ENCODE data around the gene BECN2.
A peak's percentile ranks its signal among the peaks of the same experiment; 100 is the strongest.

The BECN2 gene

GRCh38 chr1:241944300-241944699 lies 13.3 kb upstream of the BECN2 start:
- Histone ChIP-seq H3F3A (ENCODE audit: low read depth) (no peaks in the 10 kb centered on the region), H3K4me2 (ENCODE audit: low read depth, low read length, poor library complexity, severe bottlenecking) (peak overlapping the region; percentile 88), H3K9me3 (ENCODE audit: insufficient read depth, low read depth, low read length) (no peaks in the 10 kb centered on the region)

GRCh38 chr1:241947354-241947753 lies 10.2 kb upstream of the BECN2 start:
- no peak for TF ChIP-seq EZH2phosphoT487 (IDR thresholded peaks at IDR 0.05; ENCODE audit: borderline replicate concordance)
- no peak for TF ChIP-seq CTCF (conservative IDR thresholded peaks at IDR 0.05; ENCODE audit: low read length)
- Histone ChIP-seq H3K36me3 (ENCODE audit: insufficient read depth, low read length) (no peaks in the 10 kb centered on the region), H3K4me2 (ENCODE audit: low read depth, low read length, poor library complexity, severe bottlenecking) (no peak overlapping the region), H3K4me3 (ENCODE audit: low read length, poor library complexity, severe bottlenecking) (no peak overlapping the region), H2AFZ (ENCODE audit: low read length) (no peak overlapping the region), H3F3A (ENCODE audit: low read depth) (no peaks in the 10 kb centered on the region), H3K4me1 (ENCODE audit: insufficient read depth, low read length, poor library complexity, severe bottlenecking) (peaks cover 7% of the 10 kb centered on the region), H4K20me1 (ENCODE audit: insufficient read depth, low read length, poor library complexity, severe bottlenecking) (no peaks in the 10 kb centered on the region), H3K27me3 (ENCODE audit: insufficient read depth, low read length, poor library complexity, severe bottlenecking) (no peaks in the 10 kb centered on the region), H3K9me3 (ENCODE audit: insufficient read depth, low read depth, low read length) (no peaks in the 10 kb centered on the region), H3K9me2 (replicated peaks; ENCODE audit: low read depth, low read length) (no peaks in the 10 kb centered on the region), H3K79me2 (ENCODE audit: insufficient read depth, low read length) (no peaks in the 10 kb centered on the region), H3K9ac (ENCODE audit: low read depth, low read length, poor library complexity, severe bottlenecking) (no peak overlapping the region)

More at GRCh38 chr1:241944300-241944699, 13.3 kb upstream of the BECN2 start:
- Histone ChIP-seq H3K4me1 (ENCODE audit: insufficient read depth, low read length, poor library complexity, severe bottlenecking) (peaks cover 7% of the 10 kb centered on the region), H3K79me2 (ENCODE audit: insufficient read depth, low read length) (no peaks in the 10 kb centered on the region), H4K20me1 (ENCODE audit: insufficient read depth, low read length, poor library complexity, severe bottlenecking) (no peaks in the 10 kb centered on the region), H2AFZ (ENCODE audit: low read length) (peak overlapping the region; percentile 100), H3K9ac (ENCODE audit: low read depth, low read length, poor library complexity, severe bottlenecking) (peak overlapping the region; percentile 68), H3K27me3 (ENCODE audit: insufficient read depth, low read length, poor library complexity, severe bottlenecking) (no peaks in the 10 kb centered on the region), H3K4me3 (ENCODE audit: low read length, poor library complexity, severe bottlenecking) (peak overlapping the region; percentile 81), H3K36me3 (ENCODE audit: insufficient read depth, low read length) (no peaks in the 10 kb centered on the region), H3K9me2 (replicated peaks; ENCODE audit: low read depth, low read length) (no peaks in the 10 kb centered on the region)
- TF ChIP-seq EZH2phosphoT487 (IDR thresholded peaks at IDR 0.05; ENCODE audit: borderline replicate concordance) = no peak
- no peak for TF ChIP-seq CTCF (conservative IDR thresholded peaks at IDR 0.05; ENCODE audit: low read length)

GRCh38 chr1:241950390-241950789 lies 7.2 kb upstream of the BECN2 start:
- Histone ChIP-seq H3F3A (ENCODE audit: low read depth) (no peaks in the 10 kb centered on the region), H3K9ac (ENCODE audit: low read depth, low read length, poor library complexity, severe bottlenecking) (no peak overlapping the region), H3K4me2 (ENCODE audit: low read depth, low read length, poor library complexity, severe bottlenecking) (no peak overlapping the region), H3K36me3 (ENCODE audit: insufficient read depth, low read length) (no peaks in the 10 kb centered on the region), H3K4me3 (ENCODE audit: low read length, poor library complexity, severe bottlenecking) (no peak overlapping the region), H4K20me1 (ENCODE audit: insufficient read depth, low read length, poor library complexity, severe bottlenecking) (no peaks in the 10 kb centered on the region), H2AFZ (ENCODE audit: low read length) (no peak overlapping the region), H3K9me2 (replicated peaks; ENCODE audit: low read depth, low read length) (no peaks in the 10 kb centered on the region), H3K4me1 (ENCODE audit: insufficient read depth, low read length, poor library complexity, severe bottlenecking) (no peaks in the 10 kb centered on the region), H3K27me3 (ENCODE audit: insufficient read depth, low read length, poor library complexity, severe bottlenecking) (no peaks in the 10 kb centered on the region), H3K9me3 (ENCODE audit: insufficient read depth, low read depth, low read length) (no peaks in the 10 kb centered on the region; the same call in 1 of the 2 replicates), H3K79me2 (ENCODE audit: insufficient read depth, low read length) (no peaks in the 10 kb centered on the region)
- TF ChIP-seq EZH2phosphoT487 (IDR thresholded peaks at IDR 0.05; ENCODE audit: borderline replicate concordance) (no peak), CTCF (conservative IDR thresholded peaks at IDR 0.05; ENCODE audit: low read length) (no peak)
